Measurements from ENCODE around the gene CTRB1. TPM values are rescaled to one million over a fixed set of nuclear protein-coding genes. Genes with fewer than 3 reads are reported as not detected.
"Not testable (repeated sequence)": the region's sequence is repeated elsewhere in the genome, so short reads cannot be mapped to it uniquely, and the experiment has no call there.

The CTRB1 gene
- polyA plus RNA-seq, 1 donor, result not detected

- H3K9me3 ChIP-seq (ENCODE audit: control insufficient read depth, low read depth, low read length); H3K27me3 ChIP-seq (ENCODE audit: control insufficient read depth, insufficient read depth, low read length); DNase-seq; H3K4me3 ChIP-seq (ENCODE audit: low read length); H3K36me3 ChIP-seq (ENCODE audit: control insufficient read depth, insufficient read depth, low read length); H3K4me1 ChIP-seq (ENCODE audit: control insufficient read depth, insufficient read depth, low read length); H3K27ac ChIP-seq (ENCODE audit: low read length): not testable (repeated sequence)
- WGBS (ENCODE audit: insufficient coverage, low lambda C conversion rate), result 87% methylated on average over 3 of the region's 10 CpGs
These were observed 53.8 kb downstream of the CTRB1 start for GRCh38 chr16:75272629-75273028.

DNA sequence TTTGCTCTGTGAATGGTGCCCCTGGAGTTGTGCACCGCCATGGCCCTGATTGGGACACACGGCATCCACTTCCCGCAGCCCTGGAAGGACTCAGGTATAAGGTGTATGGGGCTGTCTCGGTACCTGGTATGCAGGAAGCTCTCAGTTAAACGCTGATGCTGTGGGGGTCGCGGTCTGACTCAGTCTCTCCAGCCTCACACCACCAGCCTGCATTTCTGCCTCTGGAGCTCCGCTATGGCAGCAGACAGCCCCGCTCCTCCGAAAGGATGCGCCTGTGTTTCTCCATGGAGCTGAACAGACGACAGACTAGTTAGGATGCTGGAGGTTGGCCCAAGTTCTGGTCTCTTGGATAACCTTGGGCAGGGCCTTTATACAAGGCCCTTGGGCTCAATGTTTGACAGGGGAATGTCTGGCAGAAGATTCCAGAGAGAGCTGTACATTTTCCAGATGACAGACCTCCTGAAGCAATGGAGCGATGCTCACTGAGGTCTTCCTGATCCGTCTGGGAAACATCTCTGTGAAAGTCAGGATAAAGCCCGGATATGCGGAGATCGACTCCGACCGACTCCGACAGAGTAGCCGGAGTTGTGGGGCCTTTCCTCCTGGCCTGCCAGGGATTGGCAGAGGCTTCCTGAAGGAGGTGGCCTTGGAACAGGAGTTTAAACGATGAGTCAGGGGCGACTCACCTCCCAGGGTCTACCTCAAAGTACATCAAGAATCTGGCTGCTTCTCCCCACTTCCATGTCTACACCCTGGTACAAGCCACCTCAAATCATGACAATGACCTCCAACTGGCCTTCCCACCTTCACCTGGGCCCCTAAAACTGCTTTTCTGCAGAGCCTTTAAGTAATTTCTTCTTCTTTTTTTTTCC lies 54.5 kb downstream of the CTRB1 start:
- no peak for DNase-seq
- WGBS (ENCODE audit: insufficient coverage, low lambda C conversion rate), result no CpG with 5 or more reads among the region's 23 CpGs
- H3K36me3 ChIP-seq (ENCODE audit: control insufficient read depth, insufficient read depth, low read length), result no peaks in the 10 kb centered on the region
- no peak overlapping the region for H3K27ac ChIP-seq (ENCODE audit: low read length)
- H3K27me3 ChIP-seq (ENCODE audit: control insufficient read depth, insufficient read depth, low read length), result no peaks in the 10 kb centered on the region
- no peaks in the 10 kb centered on the region for H3K9me3 ChIP-seq (ENCODE audit: control insufficient read depth, low read depth, low read length)
- no peak overlapping the region for H3K4me3 ChIP-seq (ENCODE audit: low read length)
- peaks cover under 1% of the 10 kb centered on the region for H3K4me1 ChIP-seq (ENCODE audit: control insufficient read depth, insufficient read depth, low read length)

Other genes starting within 250 kb of the CTRB1 start
- gene WDR59, start 233.9 kb upstream of the CTRB1 start, polyA plus RNA-seq, result 66.8 TPM
- gene ZNRF1, start 220.0 kb upstream of the CTRB1 start, polyA plus RNA-seq, result 14.0 TPM
- 2.2 TPM for gene LDHD, start 102.2 kb upstream of the CTRB1 start, polyA plus RNA-seq
- 8.3 TPM for gene ZFP1, start 70.5 kb upstream of the CTRB1 start, polyA plus RNA-seq
- not detected for gene CTRB2, start 11.8 kb upstream of the CTRB1 start, polyA plus RNA-seq
- 58.6 TPM for gene BCAR1, start 32.6 kb downstream of the CTRB1 start, polyA plus RNA-seq
- gene CFDP1, start 214.5 kb downstream of the CTRB1 start, polyA plus RNA-seq, result 121 TPM
- 43.0 TPM for gene TMEM170A, start 245.7 kb downstream of the CTRB1 start, polyA plus RNA-seq